Measurements from ENCODE around the gene SELENOS. TPM values are rescaled to one million over a fixed set of nuclear protein-coding genes. Genes with fewer than 3 reads are reported as not detected.

The SELENOS gene
- total and polyA plus RNA-seq, 9 of the 15 experiments (the other 6 are each of a cell fraction or from before 2014, with no cell fraction given) = 24.9 to 57.4 (median 47.9) TPM

DNA sequence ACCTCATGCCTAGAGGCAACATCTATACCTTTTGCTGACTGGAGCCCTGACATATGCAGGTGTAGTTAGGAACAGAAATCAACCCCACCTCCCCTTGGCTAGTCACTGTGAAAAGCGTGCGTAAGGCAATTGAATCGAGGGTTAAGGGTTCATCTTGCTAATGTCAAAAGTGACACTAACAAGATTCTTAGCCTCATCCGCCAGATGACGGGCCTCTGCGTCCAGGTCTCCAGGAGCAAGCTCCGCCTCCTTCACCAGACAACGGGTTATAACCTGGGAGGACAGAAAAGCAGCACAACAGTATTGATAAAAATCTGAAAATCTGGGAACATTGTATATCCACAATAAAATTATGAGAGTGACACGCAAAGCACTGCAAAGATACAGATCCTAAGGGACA lies 4.7 kb downstream of the SELENOS start:
- POLR2A ChIA-PET = interaction anchor here (1.1 kb wide), 1 partner anchor 16 kb away, joined by 3 read pairs; no protein-coding TSS in a partner anchor
- 91% methylated on average over 9 of the region's 9 CpGs for WGBS (ENCODE audit: insufficient coverage, low coverage, missing lambda C conversion rate)

More for the DNA sequence above, 4.7 kb downstream of the SELENOS start:
- Histone ChIP-seq H3K9ac (ENCODE audit: insufficient read depth in 1 of 2, low read depth in 2 of 2, low read length in 2 of 2) (no peak overlapping the region), H3K79me2 (ENCODE audit: control insufficient read depth, insufficient read depth, low read length) (peaks cover 19% of the 10 kb centered on the region), H3K9me3 (replicated peaks; ENCODE audit: control insufficient read depth, insufficient read depth, low read depth, low read length) (no peaks in the 10 kb centered on the region), H4K20me1 (replicated peaks; ENCODE audit: control insufficient read depth, insufficient read depth, low read length) (peaks cover 10% of the 10 kb centered on the region; the same call in 1 of the 2 replicates), H3K27ac (ENCODE audit: extremely low read depth, low read depth, low read length) (no peak overlapping the region), H3K36me3 (ENCODE audit: control insufficient read depth, insufficient read depth, low read length) (peaks cover 57% of the 10 kb centered on the region), H3K4me3 (no peak overlapping the region), H2AFZ (ENCODE audit: low read depth, low read length) (no peak overlapping the region), H3K4me2 (ENCODE audit: insufficient read depth, low read length) (no peak overlapping the region), H3K4me1 (replicated peaks in 1 of 2; ENCODE audit: control insufficient read depth in 2 of 2, insufficient read depth in 2 of 2, low read length in 2 of 2) (peaks cover under 1 to 8% of the 10 kb centered on the region in 2 experiments; a peak in 4 of 5 replicates), H3K27me3 (ENCODE audit: control insufficient read depth in 2 of 2, insufficient read depth in 2 of 2, low read length in 2 of 2) (no peaks in the 10 kb centered on the region), H3K9me1 (ENCODE audit: control insufficient read depth, insufficient read depth, low read length) (no peaks in the 10 kb centered on the region)
- TF ChIP-seq EP300 (IDR thresholded peaks at IDR 0.05; ENCODE audit: low read length) (no peak), CBX2 (IDR thresholded peaks at IDR 0.05; ENCODE audit: insufficient read depth, low read length, poor library complexity, severe bottlenecking) (no peak), KAT7 (CRISPR knock-in tag; IDR thresholded peaks at IDR 0.05; ENCODE audit: borderline replicate concordance) (no peak), ZNF133 (CRISPR knock-in tag; IDR thresholded peaks at IDR 0.05) (no peak), RCOR1 (IDR thresholded peaks at IDR 0.05; ENCODE audit: borderline replicate concordance in 1 of 2, low read depth in 2 of 2, low read length in 2 of 2) (no peak), ERF (CRISPR knock-in tag; IDR thresholded peaks at IDR 0.05) (no peak)
- TF ChIP-seq, protein P1, sequence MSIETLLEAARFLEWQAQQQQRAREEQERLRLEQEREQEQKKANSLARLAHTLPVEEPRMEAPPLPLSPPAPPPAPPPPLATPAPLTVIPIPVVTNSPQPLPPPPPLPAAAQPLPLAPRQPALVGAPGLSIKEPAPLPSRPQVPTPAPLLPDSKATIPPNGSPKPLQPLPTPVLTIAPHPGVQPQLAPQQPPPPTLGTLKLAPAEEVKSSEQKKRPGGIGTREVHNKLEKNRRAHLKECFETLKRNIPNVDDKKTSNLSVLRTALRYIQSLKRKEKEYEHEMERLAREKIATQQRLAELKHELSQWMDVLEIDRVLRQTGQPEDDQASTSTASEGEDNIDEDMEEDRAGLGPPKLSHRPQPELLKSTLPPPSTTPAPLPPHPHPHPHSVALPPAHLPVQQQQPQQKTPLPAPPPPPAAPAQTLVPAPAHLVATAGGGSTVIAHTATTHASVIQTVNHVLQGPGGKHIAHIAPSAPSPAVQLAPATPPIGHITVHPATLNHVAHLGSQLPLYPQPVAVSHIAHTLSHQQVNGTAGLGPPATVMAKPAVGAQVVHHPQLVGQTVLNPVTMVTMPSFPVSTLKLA (conservative IDR thresholded peaks at IDR 0.05) = no peak
- intact Hi-C loops (cut with micrococcal nuclease) = no loop called here
- ATAC-seq (no peak), DNase-seq (ENCODE audit: extremely low read depth in 1 of 4, low spot score in 3 of 4) (no peak), FAIRE-seq (no peak)
- BruUV-seq (replicated peaks) = no TSS peak
- CTCF ChIA-PET (ENCODE audit: low intra/inter-chr PET ratio) = no interaction called here
- in situ Hi-C loops (cut with MboI) = loop anchor here (25.0 kb wide), 2 partner anchors 360 to 635 kb away; partner anchors contain the start of gene LRRK1

Measured in K562 (cell line).